KMS-11 (cell line): Measurements from ENCODE around the gene ZKSCAN1.

Experiments
- H2AFZ ChIP-seq: fragments of 200-600 bp; sonication (generic); 2 replicates; pipeline ENCODE4 v1.6.1; 2016; ENCODE audit warnings: antibody characterized with exemption, mixed run types, low read depth
- H3K27ac ChIP-seq: fragments of 200-600 bp; sonication (generic); 2 replicates; pipeline ENCODE4 v1.6.1; 2016; ENCODE audit warnings: mild to moderate bottlenecking, mixed run types
- H3K27me3 ChIP-seq: fragments of 200-600 bp; sonication (generic); 2 replicates; pipeline ENCODE4 v1.6.1; 2017; ENCODE audit warnings: mild to moderate bottlenecking, low read depth, mixed run types, moderate library complexity; ENCODE audit not compliant: insufficient read depth
- H3K36me3 ChIP-seq: fragments of 200-600 bp; sonication (generic); 2 replicates; pipeline ENCODE4 v1.6.1; 2017; ENCODE audit warnings: mild to moderate bottlenecking, mixed run types; ENCODE audit not compliant: insufficient read depth
- H3K4me1 ChIP-seq: fragments of 200-600 bp; sonication (generic); 2 replicates; pipeline ENCODE4 v1.6.1; 2016; ENCODE audit warnings: mild to moderate bottlenecking, low read depth, mixed run types; ENCODE audit not compliant: poor library complexity, severe bottlenecking
- H3K4me2 ChIP-seq: fragments of 200-600 bp; sonication (generic); 2 replicates; pipeline ENCODE4 v1.7.0; 2016; ENCODE audit warnings: mild to moderate bottlenecking, mixed run types
- H3K4me3 ChIP-seq: fragments of 200-600 bp; sonication (generic); IDR thresholded peaks from 2 replicates; pipeline ENCODE4 v1.6.1; 2017; ENCODE audit warnings: low read depth, low read length, mixed read lengths; ENCODE audit not compliant: insufficient read depth
- H3K79me2 ChIP-seq: fragments of 200-600 bp; sonication (generic); 2 replicates; pipeline ENCODE4 v1.6.1; 2016; ENCODE audit warnings: low read depth, mixed run types; ENCODE audit not compliant: insufficient read depth
- H3K9ac ChIP-seq: fragments of 200-600 bp; sonication (generic); 2 replicates; pipeline ENCODE4 v1.6.1; 2016; ENCODE audit warnings: mild to moderate bottlenecking, mixed run types
- H4K20me1 ChIP-seq: fragments of 200-600 bp; sonication (generic); 2 replicates; pipeline ENCODE4 v1.6.1; 2016; ENCODE audit warnings: mild to moderate bottlenecking, mixed run types; ENCODE audit not compliant: insufficient read depth
- CTCF ChIP-seq: fragments of 200-600 bp; sonication (generic); conservative IDR thresholded peaks from 2 replicates; pipeline ENCODE4 v1.6.1; 2017; ENCODE audit warnings: low read depth, mild to moderate bottlenecking, antibody characterized with exemption, low read length, moderate library complexity, mixed read lengths

ZKSCAN1 gene

GRCh38 chr7:100071018-100071723, 55.8 kb downstream of the ZKSCAN1 start:
- Histone ChIP-seq H3K27ac (no peak overlapping the region), H3K27me3 (no peaks in the 10 kb centered on the region), H4K20me1 (no peaks in the 10 kb centered on the region), H3K4me3 (no peak overlapping the region), H3K9ac (no peak overlapping the region), H3K4me2 (no peak overlapping the region), H3K4me1 (no peaks in the 10 kb centered on the region), H3K79me2 (no peaks in the 10 kb centered on the region), H3K36me3 (peaks cover 26% of the 10 kb centered on the region; the same call in 1 of the 2 replicates), H2AFZ (no peak overlapping the region)
- no peak for TF ChIP-seq CTCF

- H3K4me2 ChIP-seq, result no peak overlapping the region
- no peak overlapping the region for H2AFZ ChIP-seq
- H3K9ac ChIP-seq, result no peak overlapping the region
- no peaks in the 10 kb centered on the region for H3K4me1 ChIP-seq
- H3K36me3 ChIP-seq, result peaks cover 30% of the 10 kb centered on the region; the same call in 1 of the 2 replicates
- no peaks in the 10 kb centered on the region for H3K79me2 ChIP-seq
- H3K4me3 ChIP-seq, result no peak overlapping the region
- no peak for TF ChIP-seq CTCF
- H3K27ac ChIP-seq, result no peak overlapping the region
- H4K20me1 ChIP-seq, result no peaks in the 10 kb centered on the region
- H3K27me3 ChIP-seq, result no peaks in the 10 kb centered on the region
These were observed 57.1 kb downstream of the ZKSCAN1 start for GRCh38 chr7:100072462-100072861.

- Histone ChIP-seq H3K27me3 (no peaks in the 10 kb centered on the region), H3K36me3 (peaks cover 32% of the 10 kb centered on the region; the same call in 1 of the 2 replicates), H3K4me1 (no peaks in the 10 kb centered on the region), H3K4me3 (no peak overlapping the region), H3K27ac (no peak overlapping the region), H3K4me2 (no peak overlapping the region), H2AFZ (no peak overlapping the region), H3K9ac (no peak overlapping the region), H3K79me2 (peaks cover 21% of the 10 kb centered on the region), H4K20me1 (no peaks in the 10 kb centered on the region)
- TF ChIP-seq CTCF, result no peak
These were observed 59.4 kb downstream of the ZKSCAN1 start for GRCh38 chr7:100074841-100075240.

GRCh38 chr7:100075418-100075817, 60.0 kb downstream of the ZKSCAN1 start:
- Histone ChIP-seq H3K27me3 (no peaks in the 10 kb centered on the region), H2AFZ (no peak overlapping the region), H3K4me2 (no peak overlapping the region), H3K4me3 (no peak overlapping the region), H3K9ac (no peak overlapping the region), H3K4me1 (peaks cover 2% of the 10 kb centered on the region), H3K79me2 (peaks cover 26% of the 10 kb centered on the region), H4K20me1 (no peaks in the 10 kb centered on the region), H3K27ac (no peak overlapping the region), H3K36me3 (peaks cover 34% of the 10 kb centered on the region; the same call in 1 of the 2 replicates)
- TF ChIP-seq CTCF, result no peak
